DMS53 treated with DMSO at 0.1 percent for 48 hours (cell line): Measurements from ENCODE around the gene BGN.

ENCODE experiments used
- DNase-seq: peaks from one replicate; lab custom pipeline; 2025; ENCODE audit not compliant: unreplicated experiment; lab: John Stamatoyannopoulos, UW

BGN gene

DNA sequence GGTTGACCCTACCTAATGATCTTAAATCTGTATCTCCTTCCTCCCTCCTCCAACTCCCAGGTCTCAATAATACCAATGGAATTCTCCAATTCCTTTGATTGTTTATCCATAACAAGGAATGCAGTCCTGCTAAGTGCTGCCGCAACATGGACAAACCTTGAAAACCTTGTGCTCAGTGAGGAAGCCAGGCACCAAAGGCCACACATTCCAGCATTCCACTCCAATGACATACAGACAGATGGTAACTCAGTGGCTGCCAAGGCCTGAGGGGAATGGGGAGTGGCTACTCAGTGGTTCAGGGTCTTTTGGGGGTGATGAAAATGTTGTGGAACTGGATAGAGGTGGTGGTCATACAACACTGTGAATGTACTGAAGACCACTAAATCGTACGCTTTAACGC, 34.8 kb upstream of the BGN start:
- no peak for DNase-seq

DNA sequence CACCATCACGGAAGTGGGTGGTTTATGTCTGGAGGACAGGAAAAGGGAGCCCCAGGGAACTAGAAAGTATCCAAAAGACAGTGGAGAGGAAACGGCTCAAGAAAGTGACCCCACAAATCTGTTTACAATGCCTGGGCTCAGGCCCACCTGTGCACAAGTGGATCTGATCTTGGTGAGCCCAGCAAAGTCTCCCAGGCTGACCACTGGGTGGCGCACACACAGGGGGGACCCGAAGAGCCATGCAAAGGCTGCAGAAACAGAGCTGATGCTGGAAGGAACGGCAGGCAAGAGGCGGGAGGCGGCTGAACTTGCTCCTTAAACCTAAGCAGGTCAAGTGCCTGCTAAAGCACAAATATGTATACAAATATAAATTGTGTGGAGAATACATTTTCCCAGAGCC, 34.0 kb upstream of the BGN start:
- no peak for DNase-seq

DNA sequence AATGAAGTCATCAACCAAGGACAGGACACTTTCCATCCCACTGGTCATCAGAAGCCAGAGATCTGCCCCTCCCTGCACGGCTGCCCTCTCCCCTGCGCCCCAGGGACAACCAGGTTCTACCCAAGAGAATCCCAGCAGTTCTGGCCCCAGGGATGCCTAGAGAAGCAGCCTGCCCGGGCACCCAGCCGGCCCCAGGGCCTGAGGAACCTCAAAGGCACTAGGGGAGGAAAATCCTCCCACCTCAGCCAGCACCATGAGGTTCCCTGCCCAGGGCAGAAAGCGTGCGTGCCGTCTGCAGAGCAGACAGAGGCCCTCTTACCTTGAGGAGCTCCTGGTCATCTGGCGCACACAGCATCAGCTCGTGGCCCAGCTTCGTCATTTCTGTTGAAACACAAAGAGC, 32.5 kb upstream of the BGN start:
- no peak for DNase-seq

DNA sequence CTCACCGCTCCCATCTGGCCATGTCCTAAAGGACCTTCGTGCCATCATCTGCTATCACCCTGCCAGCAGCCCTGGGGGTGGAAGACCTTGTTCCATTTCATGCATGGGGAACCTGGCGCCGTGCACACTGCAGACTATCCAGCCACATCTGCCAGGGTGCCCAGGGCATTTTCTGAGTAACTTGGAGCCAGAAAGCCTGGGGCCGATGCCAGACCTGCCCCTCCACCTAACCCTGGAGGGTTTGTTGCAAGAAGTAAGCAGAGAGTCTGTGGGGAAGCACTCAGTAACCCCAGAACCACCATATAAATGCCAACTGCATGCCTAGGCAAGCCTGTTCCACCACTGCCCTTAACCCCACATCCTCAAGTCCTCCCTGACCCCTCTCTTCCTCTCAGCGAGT, 31.7 kb upstream of the BGN start:
- DNase-seq: no peak

DNA sequence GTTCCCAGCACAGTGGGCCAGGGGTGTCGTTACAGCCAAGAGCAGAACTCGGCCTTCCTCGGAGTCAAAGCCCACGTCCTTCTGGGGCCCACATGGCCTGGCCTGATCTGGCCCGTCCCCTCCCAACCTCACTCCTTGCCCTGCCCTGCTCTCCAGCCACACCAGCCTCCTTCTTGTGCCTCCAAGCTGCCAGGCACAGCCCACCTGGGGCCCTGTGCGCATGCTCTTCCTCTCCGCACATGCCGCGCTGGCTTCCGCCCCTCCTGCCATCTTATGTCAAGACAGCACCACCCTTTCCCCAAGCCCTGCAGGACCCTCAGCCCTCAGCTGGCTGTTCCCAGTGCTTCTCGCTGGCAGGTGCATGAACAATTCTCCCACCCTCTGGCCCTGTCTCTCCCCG, 31.2 kb upstream of the BGN start:
- DNase-seq: no peak

DNA sequence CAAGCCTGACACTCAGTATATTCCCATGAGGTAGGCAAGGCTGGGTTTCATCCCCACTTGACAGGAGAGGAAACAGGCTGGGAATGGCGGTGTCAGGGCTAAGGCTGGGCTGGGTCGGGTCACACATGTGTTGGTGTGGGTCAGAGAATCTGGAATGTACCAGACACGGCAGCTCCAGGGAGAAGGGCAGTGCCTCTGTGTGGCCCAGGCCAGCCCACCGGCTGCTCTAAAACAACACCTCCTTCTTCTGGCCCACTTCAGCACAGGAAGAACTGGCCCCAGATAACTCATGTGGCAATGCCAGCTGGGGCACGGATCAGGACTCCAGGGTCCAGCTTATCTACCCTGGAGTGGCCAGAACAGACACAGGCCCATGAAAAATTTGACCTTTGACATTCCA, 30.7 kb upstream of the BGN start:
- no peak for DNase-seq

DNA sequence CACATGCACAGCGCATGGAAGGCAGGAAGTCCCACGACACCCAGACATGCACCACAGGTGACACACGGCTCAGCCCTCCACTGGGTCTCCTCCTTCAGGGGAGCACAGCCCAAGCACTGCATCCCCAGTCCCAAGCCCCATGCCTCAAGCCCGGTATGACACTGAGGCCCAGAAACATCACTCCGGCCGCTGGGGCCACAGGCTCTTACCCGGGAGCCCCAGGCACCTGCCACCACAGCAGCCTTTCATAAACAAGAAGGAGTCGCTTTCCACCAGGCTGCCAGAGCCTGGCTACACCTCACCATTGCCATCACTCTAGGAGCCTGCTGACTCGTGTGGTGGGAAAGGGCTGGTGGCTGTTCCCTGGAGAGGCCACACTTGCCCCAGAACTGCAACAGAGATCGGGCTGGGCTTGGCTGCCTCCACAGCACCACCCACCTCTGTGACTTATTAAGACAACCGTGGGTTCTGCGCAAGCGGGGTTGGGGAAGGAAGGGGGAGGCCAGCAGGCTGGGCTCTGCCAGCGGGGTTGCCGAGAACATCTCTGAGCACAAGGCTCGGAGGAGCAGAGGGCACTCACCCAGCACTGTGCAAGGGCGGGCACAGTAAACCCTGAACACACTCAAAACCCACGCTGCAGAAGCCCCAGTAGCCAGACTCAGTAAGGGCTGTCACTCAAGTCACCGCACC, 28.9 kb upstream of the BGN start:
- no peak for DNase-seq

DNA sequence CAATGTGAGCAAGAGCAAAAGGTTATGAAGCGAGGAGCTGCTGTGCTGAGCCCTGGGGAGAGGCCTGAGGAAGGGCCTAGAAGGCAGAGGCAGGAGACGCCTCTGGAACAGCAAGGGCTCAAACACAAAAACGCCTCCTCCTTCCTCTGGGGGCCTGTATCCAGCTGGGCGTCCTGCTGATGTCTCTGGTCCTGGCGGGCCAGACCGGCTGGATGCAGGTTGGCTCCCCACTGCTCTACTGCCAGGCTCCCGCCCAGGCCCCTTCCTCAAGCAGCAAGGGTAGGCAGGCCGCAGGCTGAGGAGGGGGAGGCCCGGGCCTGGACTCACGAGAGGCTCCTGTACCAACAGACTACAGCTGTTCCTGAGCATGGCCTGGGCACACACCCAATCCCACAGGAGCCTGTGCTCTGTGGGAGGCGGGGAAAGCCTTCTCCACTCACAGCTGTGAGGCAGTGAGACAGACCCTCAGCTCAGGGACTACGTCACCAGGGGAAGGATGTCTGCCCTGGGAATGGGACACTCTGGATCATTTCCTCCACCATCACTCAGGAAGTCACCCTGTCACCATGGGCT, 26.7 kb upstream of the BGN start:
- DNase-seq: no peak

DNA sequence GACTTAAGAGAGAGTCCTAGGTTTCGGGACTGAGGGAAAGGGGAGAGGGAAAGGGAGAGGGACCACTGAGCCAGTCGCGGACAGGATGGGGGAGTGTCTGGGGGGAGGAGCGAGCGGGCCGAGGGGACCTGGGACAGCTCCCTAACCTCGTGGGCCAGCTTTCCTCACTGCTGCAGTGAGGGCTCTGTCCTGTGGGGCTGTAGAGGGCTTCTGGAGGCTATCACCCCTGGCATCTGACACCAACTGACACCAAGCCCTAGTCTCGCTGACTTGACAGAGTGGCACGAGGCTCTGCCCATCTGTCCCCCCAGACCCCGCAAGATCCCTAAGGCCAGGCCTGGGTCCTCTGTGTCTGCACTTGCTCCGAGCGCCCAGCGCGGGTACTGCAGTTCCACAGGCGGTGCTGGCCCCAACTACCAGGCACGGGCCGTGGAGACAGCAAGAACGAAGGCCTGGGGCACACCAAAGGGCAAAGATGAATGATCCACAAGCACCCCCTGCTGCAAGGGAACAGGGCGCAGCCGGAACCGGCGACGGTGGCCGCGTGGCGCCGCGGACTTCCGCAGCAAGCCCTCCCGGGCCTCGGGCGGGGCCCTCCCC, 24.9 kb upstream of the BGN start:
- no peak for DNase-seq

DNA sequence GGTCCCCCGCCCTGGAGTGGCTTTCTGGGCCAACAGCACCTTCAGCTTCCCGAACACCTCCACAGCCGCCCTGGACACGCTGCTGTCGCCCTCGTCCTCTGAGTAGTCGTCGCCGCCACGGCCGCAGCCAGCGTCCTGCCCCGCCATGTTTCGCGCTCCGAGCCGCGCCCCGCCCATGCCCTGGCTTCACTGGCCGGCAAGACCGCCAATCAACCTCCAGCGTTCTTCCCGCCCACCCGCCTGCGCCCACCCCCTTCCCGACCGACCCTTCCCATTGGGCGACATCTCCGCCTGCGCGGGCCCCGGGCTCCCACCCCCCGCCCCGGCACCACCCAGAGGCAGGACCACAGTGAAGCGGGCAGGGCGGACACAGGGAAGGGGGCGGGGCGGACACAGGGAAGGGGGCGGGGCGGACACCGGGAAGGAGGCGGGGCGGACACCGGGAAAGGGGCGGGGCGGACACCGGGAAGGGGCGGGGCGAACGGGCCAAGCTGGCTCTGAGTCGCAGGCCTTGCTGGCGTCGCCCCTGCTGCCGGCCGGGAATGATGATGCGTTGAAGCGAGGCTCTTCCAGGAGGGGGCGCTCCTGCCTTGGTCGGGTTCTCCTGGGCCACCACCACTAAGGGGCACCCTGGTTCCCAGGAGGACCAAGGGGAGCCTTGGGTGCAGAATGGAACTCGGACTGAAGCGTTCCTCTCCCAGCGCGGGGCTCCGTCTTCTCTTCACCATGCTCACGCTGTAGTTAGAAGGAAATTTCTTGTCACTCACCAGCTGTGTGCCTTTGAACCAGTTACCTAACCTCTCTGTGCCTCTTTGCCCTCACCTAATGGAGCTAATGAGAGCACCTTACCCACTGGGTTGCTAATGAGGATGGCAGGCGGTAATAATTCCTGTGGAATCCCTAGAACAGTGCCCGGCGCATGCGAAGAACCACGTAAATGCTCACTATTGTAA, 24.1 kb upstream of the BGN start, which contains the start of gene HAUS7:
TSS of gene HAUS7 (minus strand) at position 166 of the 953 bp plus-strand sequence. CDS start at position 147, 19 bp downstream.
- DNase-seq: peak; percentile 84

DNA sequence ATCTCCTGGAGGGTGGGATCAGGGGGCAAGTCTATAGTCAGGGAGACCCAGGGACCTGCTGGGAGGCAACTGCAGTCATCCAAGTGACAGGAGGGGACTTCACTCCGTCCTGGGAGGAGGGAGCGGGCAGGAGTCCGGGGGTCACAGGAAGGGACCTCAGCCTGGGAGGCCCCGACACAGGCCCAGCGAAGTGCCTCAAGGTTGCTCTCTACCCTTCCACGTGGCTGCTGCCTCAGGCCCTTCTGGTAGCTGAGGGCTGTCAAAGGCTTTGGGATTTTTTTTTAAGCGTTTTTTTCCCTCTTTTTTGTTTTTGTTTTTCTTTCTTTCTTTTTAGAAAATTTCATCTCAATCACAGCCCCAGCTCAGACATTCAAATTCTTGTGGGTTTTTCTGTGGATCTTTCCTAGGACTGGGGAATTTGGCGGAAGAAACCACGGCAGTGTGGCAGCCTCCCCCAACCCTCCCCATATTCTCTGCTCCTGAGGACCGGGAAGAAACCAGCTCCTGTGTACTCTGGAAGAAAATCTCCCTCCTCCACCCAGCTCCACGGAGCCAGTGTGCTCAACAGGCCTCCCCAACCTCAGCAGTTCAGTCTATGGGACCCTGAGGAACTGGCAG, 23.0 kb upstream of the BGN start:
- DNase-seq: no peak

DNA sequence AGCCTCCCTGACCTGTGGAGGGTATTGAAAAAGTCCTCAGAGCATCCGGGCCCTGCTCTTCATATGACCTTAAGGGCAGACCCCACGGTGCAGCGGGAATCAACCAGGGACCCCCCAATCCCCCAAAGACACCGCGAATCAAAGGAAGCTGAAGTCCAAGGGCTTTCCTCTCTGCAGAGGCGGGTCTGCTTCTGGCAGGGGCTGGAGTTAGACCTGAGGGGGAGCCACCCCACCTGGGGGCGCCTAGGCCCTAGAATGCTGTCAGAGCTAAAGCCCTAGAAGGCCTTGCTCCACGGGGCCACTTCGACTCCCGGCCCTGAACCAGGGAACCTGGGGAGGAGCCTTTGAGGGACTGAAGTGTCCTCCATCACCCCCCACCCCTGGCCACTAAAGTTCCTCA, 21.7 kb upstream of the BGN start:
- DNase-seq: no peak

DNA sequence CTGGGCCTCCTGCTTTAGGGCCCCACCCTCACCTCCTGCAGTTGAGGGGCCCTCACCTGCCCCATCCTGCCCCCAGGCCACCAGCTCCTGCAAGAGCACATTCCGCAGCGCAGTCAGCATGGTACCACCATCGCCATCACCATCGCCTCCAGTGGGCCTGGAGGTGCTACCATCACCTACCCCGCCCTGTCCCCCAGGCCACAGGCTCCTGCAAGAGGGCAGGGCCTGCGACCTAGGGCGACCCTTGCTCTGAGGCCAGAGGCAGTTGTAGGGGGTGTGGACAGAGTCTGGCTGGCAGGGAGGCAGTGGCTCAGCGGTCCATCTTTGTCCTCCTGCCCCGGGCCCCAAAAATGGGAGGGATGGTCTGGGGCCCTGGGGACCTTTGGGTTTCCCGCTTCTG, 20.5 kb upstream of the BGN start:
- DNase-seq: no peak

DNA sequence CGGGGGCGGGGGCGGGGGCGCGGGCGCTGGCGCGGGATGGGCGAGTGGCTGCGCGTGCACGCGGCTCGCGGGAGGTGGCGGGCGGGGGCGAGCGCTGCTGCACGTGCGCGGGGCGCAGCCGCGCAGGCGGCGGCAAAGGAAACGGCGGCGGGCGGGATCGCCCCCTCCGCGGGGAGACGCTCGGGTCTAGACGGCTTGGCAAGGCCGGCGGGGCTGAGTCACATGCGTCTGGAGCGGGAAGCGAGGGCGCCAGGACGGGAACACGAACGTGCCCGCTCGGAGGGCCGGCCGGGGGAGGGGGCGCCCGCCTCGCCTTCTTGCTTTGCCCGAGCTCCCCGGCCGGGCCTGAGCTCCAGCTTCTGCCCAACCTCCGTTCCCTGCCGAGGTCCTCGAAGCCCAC, 20.1 kb upstream of the BGN start:
- no peak for DNase-seq

DNA sequence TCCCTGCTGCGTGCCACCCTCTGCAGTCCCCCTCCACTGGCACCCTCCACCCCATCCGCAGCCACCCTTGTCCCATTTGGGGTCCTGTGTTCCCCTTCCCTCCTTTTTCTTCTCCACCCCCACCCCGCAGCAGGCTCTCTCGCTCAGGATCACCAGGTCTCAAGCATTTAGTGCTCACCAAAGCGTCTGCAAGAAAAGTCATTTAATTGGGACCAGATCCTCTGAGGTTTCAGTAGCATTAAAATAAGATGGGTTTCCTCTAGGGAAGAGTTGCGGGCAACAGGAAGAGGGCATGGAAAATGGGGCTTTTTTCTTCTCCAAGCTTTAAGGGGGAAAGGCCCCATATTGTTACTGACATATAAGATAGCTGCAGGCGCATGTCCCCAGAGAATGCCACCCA, 19.5 kb upstream of the BGN start:
- DNase-seq: no peak

DNA sequence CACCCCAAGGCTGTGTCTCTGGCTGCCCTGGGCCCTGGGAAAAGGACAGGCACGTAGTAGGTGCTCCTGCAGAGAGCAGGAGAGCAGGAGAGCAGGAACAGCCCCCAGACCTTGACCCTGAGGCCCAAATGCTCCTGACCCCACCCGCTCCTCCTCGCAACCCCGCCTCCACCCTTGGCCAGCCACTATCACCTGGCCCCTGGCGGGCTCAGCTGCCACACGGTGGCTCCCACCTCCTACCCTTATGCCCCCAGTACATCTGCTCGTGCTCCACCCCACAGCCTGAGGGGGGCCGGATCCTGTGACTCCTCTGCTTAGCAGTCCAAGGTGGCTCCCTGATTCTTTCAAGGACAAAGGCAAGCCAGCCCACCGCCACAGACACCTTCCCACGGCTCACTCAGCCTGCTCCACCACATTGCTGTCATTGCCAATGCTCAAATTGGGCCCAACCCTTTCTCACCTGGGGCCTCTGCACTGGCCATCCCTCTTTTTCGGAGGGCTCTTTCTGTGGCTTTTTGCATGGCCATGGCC, 19.0 kb upstream of the BGN start:
- no peak for DNase-seq

DNA sequence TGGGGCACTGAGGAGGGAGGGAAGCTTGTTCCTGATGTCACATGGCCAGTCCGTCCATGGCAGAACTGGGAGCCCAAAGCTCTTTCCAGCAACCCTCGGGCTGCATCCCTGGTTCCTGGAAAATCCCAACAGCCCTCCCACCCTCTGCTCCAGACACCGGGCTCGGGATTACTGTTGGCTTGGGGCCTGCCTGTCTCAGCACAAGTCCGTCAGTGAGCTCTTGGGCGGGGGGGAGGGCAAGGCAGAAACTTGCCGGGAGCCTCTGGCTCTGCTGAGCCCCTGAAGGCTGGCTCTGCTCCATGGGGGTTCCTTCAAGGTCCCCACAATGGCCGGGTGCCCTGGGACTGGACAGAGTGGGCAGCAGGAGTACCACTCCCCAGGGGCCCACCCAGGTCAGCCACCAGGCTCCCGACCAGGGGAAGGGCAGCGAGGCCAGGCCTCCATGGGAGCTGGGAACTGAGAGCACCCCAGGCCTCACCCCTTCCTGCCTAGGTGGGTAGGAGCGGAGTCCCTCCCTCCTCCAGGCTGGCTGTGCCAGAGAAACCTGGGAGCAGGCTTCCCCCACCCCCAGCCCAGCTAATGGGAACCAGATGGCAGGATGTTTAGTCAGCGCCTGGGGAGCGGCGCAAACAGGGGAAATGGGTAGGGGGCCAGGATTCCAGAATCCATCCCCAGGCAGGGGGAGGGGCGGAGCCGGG, 18.0 kb upstream of the BGN start:
- DNase-seq: no peak

DNA sequence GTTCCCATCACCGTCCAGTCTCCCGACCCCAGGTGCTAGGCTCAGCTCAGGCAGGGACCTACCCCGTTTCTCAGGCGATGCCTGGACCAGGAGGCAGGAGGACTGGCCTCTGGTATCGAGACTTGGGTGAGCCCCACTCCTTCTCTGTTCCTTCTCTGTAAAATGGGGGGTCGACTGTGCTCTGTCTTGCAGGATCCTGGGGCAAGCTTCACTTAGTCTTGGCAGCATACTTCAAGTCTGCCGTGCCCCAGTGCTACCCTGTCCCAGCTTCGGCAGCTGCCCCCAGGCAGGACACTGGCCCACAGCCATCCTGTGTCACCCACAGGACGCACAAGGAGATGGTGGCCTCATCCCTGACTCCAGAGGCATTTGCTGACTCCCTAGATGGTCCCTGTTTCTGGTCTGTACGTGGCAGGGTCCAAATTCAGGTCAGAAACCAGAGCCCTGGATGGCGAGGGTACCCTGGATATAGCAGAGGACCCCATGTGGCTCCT, 17.4 kb upstream of the BGN start:
- no peak for DNase-seq

DNA sequence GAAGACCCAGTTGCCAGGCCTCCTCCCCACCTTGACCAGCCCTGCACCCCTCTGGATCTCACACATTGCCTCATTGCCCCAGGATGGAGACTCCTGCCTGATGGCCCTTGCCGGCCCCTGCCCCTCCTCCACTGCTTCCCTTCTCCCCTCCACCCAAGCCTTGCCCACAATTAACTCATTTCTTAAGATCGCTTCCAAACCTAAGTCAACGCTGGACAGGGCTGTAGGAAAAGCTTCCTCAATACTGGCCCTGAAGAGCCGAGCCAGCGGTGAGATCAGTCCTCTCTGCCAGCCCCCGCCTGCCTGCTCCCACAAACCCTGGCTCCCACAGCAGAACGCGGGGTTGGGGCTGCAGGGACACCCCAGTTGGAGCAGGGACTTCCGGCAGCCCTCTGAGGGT, 16.9 kb upstream of the BGN start:
- DNase-seq: no peak

DNA sequence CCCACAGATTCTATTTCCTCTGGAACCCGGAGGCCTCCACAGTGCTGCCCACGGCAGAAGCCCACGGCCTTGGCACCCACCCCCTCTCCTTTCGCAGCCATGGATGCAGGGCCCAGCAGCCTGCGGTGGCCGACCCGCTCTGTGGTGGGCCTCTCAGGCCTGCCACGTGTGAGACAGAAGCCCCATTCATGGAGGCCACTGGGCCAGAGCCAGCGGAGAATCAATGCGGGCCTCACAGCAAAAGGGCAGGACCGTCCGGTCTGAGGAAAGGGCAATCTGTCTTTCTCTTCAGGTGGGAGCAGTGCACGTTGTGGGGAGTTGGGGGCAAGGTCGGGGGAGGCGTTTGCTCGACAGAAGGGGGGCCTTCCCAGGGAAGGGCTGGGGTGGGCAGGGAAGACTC, 16.0 kb upstream of the BGN start:
- DNase-seq: no peak
